ENCODE measurements around the gene PNLIPRP2.

Gene PNLIPRP2

GRCh38 chr10:116613471-116613870 lies 7.3 kb upstream of the PNLIPRP2 start:
- DNase-seq = no peak

- no peak for DNase-seq
These were observed 6.0 kb upstream of the PNLIPRP2 start for GRCh38 chr10:116614796-116615195.

GRCh38 chr10:116615199-116615776 lies 5.5 kb upstream of the PNLIPRP2 start:
- DNase-seq = no peak

- no peak for DNase-seq
These were observed 723 bp downstream of the PNLIPRP2 start for GRCh38 chr10:116621476-116621875.

GRCh38 chr10:116621934-116622655 lies 1.3 kb downstream of the PNLIPRP2 start:
- no peak for DNase-seq

GRCh38 chr10:116625845-116626244 lies 5.1 kb downstream of the PNLIPRP2 start:
- DNase-seq = no peak

- DNase-seq = no peak
These were observed 6.1 kb downstream of the PNLIPRP2 start for GRCh38 chr10:116626815-116627214.

GRCh38 chr10:116627386-116627933 lies 6.7 kb downstream of the PNLIPRP2 start:
- DNase-seq = no peak

- no peak for DNase-seq
These were observed 8.6 kb downstream of the PNLIPRP2 start for GRCh38 chr10:116629340-116629739.

GRCh38 chr10:116630020-116630419 lies 9.3 kb downstream of the PNLIPRP2 start:
- DNase-seq = no peak

GRCh38 chr10:116631871-116632295 lies 11.1 kb downstream of the PNLIPRP2 start:
- DNase-seq = no peak

- DNase-seq = no peak
These were observed 12.0 kb downstream of the PNLIPRP2 start for GRCh38 chr10:116632596-116633215.

GRCh38 chr10:116633216-116633600 lies 12.5 kb downstream of the PNLIPRP2 start:
- DNase-seq = no peak

- DNase-seq = no peak
These were observed 13.6 kb downstream of the PNLIPRP2 start for GRCh38 chr10:116634126-116634975.

GRCh38 chr10:116636385-116636784 lies 15.6 kb downstream of the PNLIPRP2 start:
- no peak for DNase-seq

GRCh38 chr10:116636976-116637375 lies 16.2 kb downstream of the PNLIPRP2 start:
- no peak for DNase-seq

GRCh38 chr10:116637830-116638229 lies 17.1 kb downstream of the PNLIPRP2 start:
- no peak for DNase-seq

GRCh38 chr10:116646502-116646901 lies 25.7 kb downstream of the PNLIPRP2 start:
- DNase-seq = no peak

- DNase-seq = no peak
These were observed 28.1 kb downstream of the PNLIPRP2 start for GRCh38 chr10:116648903-116649302.

GRCh38 chr10:116653885-116654284 lies 33.1 kb downstream of the PNLIPRP2 start:
- no peak for DNase-seq

- DNase-seq = no peak
These were observed 34.1 kb downstream of the PNLIPRP2 start for GRCh38 chr10:116654816-116655215.

GRCh38 chr10:116655568-116655967 lies 34.8 kb downstream of the PNLIPRP2 start:
- no peak for DNase-seq

GRCh38 chr10:116656044-116656443 lies 35.3 kb downstream of the PNLIPRP2 start:
- no peak for DNase-seq

Data from T1000 (cell line).